HG03457 (cell line): ENCODE data around the gene NUDT16.
"Not testable (repeated sequence)": the region's sequence is repeated elsewhere in the genome, so short reads cannot be mapped to it uniquely, and the experiment has no call there.

Experiments used
- ATAC-seq: cut with Tn5 transposase; IDR thresholded peaks from one replicate; pipeline ENCODE4 v1.9.1; 2021; ENCODE audit warnings: moderate number of reproducible peaks; ENCODE audit not compliant: unreplicated experiment

The NUDT16 gene

GRCh38 chr3:131380821-131381444 is 641 bp upstream of the NUDT16 start:
- ATAC-seq, result not testable (repeated sequence)

- no peak for ATAC-seq
Observed at GRCh38 chr3:131386429-131387165, 5.0 kb downstream of the NUDT16 start.

DNA sequence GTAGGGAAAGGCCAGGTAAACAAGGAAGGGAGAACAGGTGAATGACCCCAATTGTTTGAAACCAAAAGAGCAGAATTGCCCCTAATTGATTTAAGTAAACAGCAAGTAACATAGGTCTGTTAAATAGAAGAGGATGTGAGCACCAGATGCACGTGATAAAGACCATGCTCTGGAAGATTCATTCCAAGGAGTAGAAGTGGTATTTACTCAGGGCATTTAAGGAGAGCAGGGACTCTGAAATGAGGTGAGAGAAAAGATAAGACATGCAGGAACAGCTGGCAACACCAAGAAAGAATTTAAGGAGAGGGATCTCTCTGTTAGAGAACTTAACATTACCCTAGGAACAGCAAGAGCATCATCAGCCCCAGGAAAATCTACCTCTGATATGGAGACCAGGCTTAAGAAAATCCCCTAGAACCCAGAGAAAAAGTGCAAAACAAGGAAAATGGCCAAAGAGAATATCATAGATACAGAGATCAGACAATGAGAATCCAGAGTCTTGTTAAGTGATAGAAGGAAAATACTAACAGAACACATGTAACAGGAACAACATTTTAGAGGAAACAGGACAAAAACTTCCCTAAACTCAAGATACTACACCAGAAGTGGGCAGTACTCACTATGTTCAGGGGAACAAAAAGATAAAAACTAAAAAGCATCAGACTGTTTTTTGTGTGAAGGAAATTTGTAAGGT is 6.4 kb downstream of the NUDT16 start:
- ATAC-seq, result no peak

DNA sequence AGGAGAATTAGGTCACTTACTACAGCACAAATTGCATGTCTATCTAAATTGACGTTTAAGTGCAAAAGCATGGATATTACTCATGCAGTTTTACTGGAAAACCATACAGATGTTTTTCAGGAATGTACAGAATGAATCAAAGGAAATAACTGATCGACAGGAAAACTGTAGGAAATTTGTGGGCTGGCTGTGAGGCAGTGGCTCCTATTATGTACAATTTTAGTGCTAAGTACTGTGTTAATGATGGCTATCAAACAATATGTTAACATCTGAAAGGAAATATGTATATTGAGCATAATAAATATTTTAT is 6.9 kb downstream of the NUDT16 start:
- ATAC-seq, result no peak

DNA sequence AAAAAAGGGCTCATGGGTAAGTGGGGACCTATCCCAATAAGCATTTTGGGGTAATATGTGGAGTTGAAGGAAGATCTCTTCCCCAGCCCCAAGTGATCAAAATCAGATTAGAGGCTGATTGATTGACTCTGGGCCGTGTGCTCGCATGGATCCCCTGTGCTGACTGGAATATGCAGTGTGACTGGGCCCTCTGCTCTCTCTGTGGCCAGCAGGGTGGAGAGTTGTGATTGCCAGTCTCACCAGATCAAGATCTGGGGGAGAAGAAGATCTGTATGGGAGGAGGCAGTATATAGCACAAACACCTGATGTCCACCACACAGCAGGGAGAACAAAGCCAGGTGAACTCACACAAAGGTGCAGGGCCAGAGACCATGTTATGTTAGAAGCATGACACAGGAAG is 8.8 kb downstream of the NUDT16 start:
- ATAC-seq, result no peak

- no peak for ATAC-seq
Observed at GRCh38 chr3:131393051-131393450, 11.5 kb downstream of the NUDT16 start.

GRCh38 chr3:131393868-131394267 is 12.3 kb downstream of the NUDT16 start:
- ATAC-seq, result no peak

DNA sequence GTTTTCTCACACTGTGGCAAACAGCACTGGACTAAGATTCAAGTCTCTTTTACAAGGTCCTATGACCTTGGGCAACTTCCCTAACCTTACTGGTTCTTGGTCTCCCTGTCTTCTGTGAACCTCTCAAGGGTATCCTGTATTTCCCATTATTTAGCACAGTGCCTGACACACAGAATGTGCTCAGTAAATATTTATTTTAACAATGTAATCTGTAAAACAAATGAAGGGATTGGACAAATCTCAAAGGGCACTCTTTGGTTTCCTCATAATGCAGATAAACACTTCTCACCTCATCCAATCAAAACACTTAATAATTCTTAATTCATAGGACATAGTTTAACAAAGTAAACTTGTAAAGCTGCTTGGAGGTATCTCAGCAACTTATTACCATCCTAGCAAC is 12.8 kb downstream of the NUDT16 start:
- no peak for ATAC-seq

GRCh38 chr3:131396170-131396569 is 14.6 kb downstream of the NUDT16 start:
- ATAC-seq, result no peak

DNA sequence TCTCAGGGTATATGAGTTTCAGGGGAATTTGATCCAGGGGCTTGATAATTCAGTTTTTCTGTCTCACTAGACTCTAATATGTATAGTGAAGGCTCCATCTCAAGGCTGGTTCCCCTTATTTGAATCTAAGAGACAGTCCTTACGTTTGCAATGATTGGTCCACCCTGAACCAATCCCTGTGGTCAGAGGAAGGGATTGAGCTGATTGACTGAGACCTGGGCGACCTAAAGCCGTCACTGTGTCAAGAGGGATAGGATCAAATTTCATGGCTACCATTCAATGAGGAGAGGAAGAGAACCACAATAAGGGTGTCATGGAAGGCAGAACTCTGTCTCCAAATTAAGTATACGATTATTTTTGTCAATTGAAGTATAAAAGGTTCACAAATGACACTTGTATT is 16.3 kb downstream of the NUDT16 start:
- no peak for ATAC-seq

- no peak for ATAC-seq
Observed at GRCh38 chr3:131401978-131402377, 20.4 kb downstream of the NUDT16 start.

- ATAC-seq, result no peak
Observed at GRCh38 chr3:131402391-131403039, 20.9 kb downstream of the NUDT16 start.

DNA sequence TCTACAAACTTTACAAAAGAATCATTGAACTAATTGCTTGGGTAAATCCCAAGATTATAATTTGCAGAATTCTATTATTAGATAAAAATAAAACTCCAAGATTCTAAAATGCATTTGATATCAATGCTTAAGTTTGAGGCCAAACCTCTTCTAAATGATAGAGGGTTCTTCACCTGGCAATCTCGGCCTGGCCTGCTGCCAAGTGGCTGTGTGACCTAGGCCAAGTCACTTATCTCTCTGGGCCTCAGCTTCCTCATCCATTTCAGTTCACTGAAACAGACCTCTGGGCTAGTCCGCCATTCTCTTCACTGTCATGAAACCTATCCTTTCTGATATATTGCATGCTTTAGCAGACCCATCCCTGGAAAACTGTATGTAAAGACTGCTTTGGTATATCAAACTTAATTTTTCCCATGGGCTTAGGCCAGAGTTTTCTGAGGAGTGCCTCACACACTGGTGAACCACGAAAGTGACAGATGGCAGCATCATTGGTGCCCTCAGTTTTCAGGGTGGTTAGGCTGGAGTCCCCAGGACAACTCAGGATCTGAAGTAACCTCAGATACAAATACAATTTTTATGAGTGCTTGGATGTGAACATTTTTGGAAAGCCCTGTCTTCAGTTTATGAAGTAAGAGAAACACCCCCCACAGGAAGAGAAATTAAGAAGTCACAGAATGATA is 21.8 kb downstream of the NUDT16 start:
- ATAC-seq, result no peak

DNA sequence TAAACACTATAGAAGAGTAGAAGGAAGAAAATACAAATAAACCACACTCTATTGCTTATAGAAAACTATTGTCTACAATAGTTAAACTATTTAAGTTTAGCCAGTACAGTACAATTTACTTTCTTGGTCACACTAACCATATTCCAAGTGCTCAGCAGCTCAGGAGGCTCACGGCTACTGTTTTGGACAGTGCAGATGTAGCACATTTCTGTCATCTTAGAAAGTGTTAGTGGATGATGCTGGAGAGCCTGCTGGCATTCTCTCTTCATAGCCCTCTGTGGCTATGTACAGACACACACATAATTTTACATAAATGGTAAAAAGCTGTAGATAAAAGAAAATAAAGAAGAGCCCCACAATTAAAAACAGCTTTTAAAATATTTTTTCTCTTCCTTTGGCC is 23.8 kb downstream of the NUDT16 start:
- ATAC-seq, result no peak

- no peak for ATAC-seq
Observed at GRCh38 chr3:131406274-131406673, 24.7 kb downstream of the NUDT16 start.

DNA sequence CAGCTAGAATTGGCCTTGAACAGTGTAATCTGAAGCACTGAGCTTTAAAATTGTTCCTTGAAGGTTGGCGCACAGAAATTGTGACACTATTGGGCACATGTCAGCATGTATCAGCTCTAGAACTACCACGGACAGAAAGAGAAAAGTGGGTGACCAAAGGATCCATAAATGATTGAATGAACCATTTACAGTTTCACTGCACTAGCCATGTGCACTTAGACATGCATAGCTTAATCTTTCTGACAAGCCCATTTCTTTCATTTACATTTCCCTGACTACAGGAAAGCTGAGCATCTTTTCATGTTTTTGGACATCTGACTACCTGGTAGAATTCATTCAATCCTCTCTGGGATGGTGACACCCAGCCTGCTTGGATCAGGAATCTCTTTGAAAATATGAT is 36.2 kb downstream of the NUDT16 start:
- ATAC-seq, result no peak

GRCh38 chr3:131421301-131421700 is 39.7 kb downstream of the NUDT16 start:
- ATAC-seq, result no peak

DNA sequence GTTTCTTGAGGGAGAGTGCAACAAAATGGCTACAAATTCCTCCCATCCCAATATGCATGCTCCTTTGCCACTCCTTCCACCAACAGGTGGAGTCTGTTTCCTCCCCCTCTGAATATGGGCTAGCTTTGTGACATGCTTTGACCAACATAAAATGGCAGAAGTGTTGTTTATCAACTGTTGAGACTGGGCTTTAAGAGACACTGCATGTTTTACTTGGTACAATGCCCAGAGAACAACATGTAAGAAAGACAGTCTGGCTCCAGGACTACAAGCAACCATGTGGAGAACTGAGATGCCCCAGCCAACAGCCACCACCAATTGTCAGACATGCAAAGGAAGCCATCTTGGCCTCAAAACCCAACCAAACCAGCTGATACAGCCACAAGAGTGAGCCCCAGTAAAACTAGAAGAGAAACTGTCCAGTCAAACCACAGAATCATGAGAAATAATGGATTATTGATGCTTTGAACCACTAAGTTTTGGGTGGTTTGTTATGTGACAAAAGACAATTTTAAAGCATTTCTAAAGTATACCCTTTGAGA is 40.5 kb downstream of the NUDT16 start:
- ATAC-seq, result no peak

DNA sequence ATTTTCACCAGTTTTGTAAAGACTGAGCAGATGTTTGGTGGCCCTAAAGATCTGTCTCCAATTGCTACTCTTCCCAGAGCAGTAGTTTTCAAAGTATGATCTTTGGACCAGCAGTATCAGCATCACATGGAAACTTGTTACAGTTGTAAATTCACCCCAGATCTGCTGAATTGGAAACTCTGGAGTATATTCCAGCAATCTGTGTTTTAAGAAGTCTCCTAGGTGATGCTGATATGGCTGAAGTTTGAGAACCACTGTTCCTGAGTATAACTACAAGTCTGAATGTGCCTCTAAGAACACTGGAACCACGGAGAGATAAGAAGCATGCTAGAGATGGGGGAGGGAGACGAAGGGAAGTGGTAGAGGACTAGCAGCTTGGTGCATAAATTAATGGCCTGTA is 45.7 kb downstream of the NUDT16 start:
- no peak for ATAC-seq

DNA sequence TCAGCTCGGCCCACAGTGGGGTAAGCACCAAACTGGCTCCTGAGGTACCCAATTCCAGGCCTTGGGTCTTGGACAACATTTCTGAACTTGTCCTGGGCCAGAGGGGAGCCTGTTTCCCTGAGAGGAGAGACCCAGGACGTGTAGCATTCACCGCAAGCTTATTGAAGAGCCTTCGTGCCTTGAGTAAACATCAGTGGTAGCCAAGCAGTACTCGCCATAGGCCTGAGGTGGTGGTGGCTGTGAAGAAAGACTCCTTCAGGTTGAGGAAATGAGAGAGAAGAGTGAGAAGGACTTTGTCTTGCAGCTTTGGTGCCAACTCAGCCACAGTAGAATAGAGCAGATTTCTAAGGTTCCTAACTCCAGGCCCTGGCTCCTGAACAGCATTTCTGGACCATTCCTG is 50.2 kb downstream of the NUDT16 start:
- no peak for ATAC-seq

DNA sequence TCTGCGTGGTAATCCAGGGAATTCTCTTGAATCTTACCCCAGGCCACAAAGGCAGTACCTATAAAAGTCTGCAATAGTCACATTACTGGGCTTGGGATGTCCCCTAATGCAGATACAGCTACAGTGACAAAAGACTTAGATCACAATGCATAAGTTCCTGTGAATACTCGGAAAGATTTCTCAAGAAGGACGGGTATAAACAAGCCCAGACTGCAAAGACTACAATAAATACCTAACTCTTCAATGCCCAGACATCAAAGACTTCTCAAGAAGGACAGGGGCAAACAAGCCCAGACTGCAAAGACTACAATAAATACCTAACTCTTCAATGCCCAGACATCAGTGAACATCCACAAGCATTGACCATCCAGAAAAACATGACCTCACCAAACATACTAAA is 50.9 kb downstream of the NUDT16 start:
- ATAC-seq, result no peak
